OCI-LY3 (cell line): ENCODE measurements around the gene LDLRAD1.

Experiments
- EZH2phosphoT487 ChIP-seq: fragments of 200-600 bp; shearing (Covaris generic); IDR thresholded peaks from 2 replicates; pipeline ENCODE4 v1.6.1; 2018; ENCODE audit warnings: antibody characterized with exemption, mixed run types, low read depth
- TF ChIP-seq, protein P1 (sequence below): fragments of 200-600, 300-600 bp; sonication (generic); IDR thresholded peaks from 2 replicates; pipeline ENCODE4 v1.5.1; 2014; ENCODE audit warnings: antibody characterized with exemption, low read length, low read depth

DNA sequence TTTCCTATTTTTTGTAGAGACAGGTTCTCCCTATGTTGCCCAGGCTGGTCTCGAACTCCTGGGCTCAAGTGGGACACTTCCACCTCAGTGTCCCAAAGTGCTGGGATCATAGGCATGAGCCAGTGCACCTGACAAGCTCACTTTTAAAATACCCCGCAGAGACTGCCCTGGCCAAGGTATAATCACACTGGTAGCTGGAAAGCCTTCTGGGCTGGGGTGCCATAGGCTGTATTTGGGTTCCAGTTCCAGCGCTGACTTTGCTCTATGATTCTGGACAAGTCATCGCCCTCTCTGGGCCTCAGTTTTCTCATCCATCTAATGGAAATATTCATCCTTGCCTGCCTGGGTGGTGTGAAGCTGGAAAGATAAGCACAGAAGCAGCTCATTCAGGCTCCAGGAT lies 10.4 kb downstream of the LDLRAD1 start:
- TF ChIP-seq, protein P1, sequence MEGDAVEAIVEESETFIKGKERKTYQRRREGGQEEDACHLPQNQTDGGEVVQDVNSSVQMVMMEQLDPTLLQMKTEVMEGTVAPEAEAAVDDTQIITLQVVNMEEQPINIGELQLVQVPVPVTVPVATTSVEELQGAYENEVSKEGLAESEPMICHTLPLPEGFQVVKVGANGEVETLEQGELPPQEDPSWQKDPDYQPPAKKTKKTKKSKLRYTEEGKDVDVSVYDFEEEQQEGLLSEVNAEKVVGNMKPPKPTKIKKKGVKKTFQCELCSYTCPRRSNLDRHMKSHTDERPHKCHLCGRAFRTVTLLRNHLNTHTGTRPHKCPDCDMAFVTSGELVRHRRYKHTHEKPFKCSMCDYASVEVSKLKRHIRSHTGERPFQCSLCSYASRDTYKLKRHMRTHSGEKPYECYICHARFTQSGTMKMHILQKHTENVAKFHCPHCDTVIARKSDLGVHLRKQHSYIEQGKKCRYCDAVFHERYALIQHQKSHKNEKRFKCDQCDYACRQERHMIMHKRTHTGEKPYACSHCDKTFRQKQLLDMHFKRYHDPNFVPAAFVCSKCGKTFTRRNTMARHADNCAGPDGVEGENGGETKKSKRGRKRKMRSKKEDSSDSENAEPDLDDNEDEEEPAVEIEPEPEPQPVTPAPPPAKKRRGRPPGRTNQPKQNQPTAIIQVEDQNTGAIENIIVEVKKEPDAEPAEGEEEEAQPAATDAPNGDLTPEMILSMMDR, result no peak
- no peak for TF ChIP-seq EZH2phosphoT487
